Measurements from ENCODE around the gene ABHD2.

DNA sequence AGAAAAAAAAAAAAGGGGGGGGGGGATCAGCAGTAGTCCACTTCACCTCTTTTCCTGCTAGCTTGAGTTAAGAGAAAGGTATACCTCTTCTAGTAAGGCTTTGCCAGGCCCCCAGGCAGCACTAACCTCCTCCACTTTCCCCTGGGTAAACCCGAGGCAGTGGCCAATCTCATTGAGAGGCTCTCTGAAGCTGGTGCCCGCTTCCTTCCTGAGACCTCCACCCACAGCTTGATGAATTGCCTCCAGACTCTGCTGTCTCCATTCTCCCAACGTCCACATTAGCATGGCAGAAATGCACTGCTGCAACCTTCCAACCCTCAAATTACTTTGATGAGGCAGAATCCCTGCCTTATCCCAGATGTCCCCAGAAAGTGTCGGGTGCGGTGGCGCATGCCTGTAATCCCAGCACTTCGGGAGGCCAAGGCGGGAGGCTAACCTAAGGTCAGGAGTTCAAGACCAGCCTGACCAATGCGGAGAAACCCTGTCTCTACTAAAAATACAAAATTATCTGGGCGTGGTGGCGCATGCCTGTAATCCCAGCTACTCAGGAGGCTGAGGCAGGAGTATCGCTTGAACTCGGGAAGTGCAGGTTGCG, 117.8 kb downstream of the ABHD2 start:
- TF ChIP-seq, protein P1, sequence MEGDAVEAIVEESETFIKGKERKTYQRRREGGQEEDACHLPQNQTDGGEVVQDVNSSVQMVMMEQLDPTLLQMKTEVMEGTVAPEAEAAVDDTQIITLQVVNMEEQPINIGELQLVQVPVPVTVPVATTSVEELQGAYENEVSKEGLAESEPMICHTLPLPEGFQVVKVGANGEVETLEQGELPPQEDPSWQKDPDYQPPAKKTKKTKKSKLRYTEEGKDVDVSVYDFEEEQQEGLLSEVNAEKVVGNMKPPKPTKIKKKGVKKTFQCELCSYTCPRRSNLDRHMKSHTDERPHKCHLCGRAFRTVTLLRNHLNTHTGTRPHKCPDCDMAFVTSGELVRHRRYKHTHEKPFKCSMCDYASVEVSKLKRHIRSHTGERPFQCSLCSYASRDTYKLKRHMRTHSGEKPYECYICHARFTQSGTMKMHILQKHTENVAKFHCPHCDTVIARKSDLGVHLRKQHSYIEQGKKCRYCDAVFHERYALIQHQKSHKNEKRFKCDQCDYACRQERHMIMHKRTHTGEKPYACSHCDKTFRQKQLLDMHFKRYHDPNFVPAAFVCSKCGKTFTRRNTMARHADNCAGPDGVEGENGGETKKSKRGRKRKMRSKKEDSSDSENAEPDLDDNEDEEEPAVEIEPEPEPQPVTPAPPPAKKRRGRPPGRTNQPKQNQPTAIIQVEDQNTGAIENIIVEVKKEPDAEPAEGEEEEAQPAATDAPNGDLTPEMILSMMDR (IDR thresholded peaks at IDR 0.05; ENCODE audit: low read depth, low read length, poor library complexity, severe bottlenecking) = no peak
- no peak for TF ChIP-seq EZH2phosphoT487 (IDR thresholded peaks at IDR 0.05; ENCODE audit: borderline replicate concordance, low read length)

Data from DOHH2 (cell line).